Measurements from ENCODE around the gene SRPK2.

GRCh38 chr7:105204520-105204919 is 184.2 kb downstream of the SRPK2 start:
- TF ChIP-seq, protein P1, sequence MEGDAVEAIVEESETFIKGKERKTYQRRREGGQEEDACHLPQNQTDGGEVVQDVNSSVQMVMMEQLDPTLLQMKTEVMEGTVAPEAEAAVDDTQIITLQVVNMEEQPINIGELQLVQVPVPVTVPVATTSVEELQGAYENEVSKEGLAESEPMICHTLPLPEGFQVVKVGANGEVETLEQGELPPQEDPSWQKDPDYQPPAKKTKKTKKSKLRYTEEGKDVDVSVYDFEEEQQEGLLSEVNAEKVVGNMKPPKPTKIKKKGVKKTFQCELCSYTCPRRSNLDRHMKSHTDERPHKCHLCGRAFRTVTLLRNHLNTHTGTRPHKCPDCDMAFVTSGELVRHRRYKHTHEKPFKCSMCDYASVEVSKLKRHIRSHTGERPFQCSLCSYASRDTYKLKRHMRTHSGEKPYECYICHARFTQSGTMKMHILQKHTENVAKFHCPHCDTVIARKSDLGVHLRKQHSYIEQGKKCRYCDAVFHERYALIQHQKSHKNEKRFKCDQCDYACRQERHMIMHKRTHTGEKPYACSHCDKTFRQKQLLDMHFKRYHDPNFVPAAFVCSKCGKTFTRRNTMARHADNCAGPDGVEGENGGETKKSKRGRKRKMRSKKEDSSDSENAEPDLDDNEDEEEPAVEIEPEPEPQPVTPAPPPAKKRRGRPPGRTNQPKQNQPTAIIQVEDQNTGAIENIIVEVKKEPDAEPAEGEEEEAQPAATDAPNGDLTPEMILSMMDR (conservative IDR thresholded peaks at IDR 0.05; ENCODE audit: low read depth, low read length), result no peak
- TF ChIP-seq EZH2phosphoT487 (IDR thresholded peaks at IDR 0.05; ENCODE audit: borderline replicate concordance, low read length), result no peak

All from PC-3 (cell line).